Lower leg skin (tissue), 4 donors: ENCODE results near the gene GLIPR2. TPM values are rescaled to one million over a fixed set of nuclear protein-coding genes. Genes with fewer than 3 reads are reported as not detected.
"Not testable (repeated sequence)": the region's sequence is repeated elsewhere in the genome, so short reads cannot be mapped to it uniquely, and the experiment has no call there.

ENCODE experiments used
- DNase-seq, 2 donors: peaks; one replicate each; pipeline ENCODE4 v3.0.0-alpha.2; 2019; ENCODE audit warnings: low spot score in 2 of 2
- H3K4me3 ChIP-seq: fragments of 200-600 bp; sonication (generic); 2 replicates; pipeline ENCODE4 v1.5.1; 2017; ENCODE audit warnings: mild to moderate bottlenecking, low read depth; ENCODE audit not compliant: poor library complexity, severe bottlenecking
- CTCF ChIP-seq, 3 donors: fragments of 450-650 bp; IDR thresholded peaks; one replicate each; pipeline ENCODE4 v1.5.1; 2016; ENCODE audit warnings: antibody characterized with exemption in 3 of 3, mild to moderate bottlenecking in 3 of 3, moderate library complexity in 2 of 3
- POLR2A ChIP-seq, 2 donors: fragments of 450-650 bp; IDR thresholded peaks; one replicate each; pipeline ENCODE4 v1.6.1; 2016 to 2017; ENCODE audit warnings: antibody characterized with exemption in 2 of 2, mild to moderate bottlenecking in 1 of 2, moderate library complexity in 1 of 2
- WGBS, 2 donors: methylation state at CpG; one replicate each; pipeline ENCODE4 v1.1.5; 2018; 5-methylcytosine and 5-hydroxymethylcytosine counted together
- intact Hi-C: fragments of 100-400 bp; cut with DNase I; formaldehyde crosslinking; loops from one replicate; pipeline ENCODE4 v1.15.0; 2023; ENCODE audit warnings: low total_unique reads
- total RNA-seq, 4 donors: library from RNA; depleted of rRNA; stranded (reverse); fragments of >200 nt; gene quantifications; one replicate each; pipeline ENCODE4 v1.1.0, GENCODE V29; 2016

Gene GLIPR2
- total RNA-seq, 4 donors from 2014 or later, result 5.2 to 10.1 (median 6.5) TPM

GRCh38 chr9:36123515-36123914 lies 13.0 kb upstream of the GLIPR2 start:
- no peak overlapping the region for H3K4me3 ChIP-seq
- 85 to 87% methylated on average over 2 of the region's 2 CpGs for WGBS, 2 donors
- TF ChIP-seq POLR2A (IDR thresholded peaks at IDR 0.05), result no peak
- no peak for TF ChIP-seq CTCF (IDR thresholded peaks at IDR 0.05)
- intact Hi-C loops, result no loop called here
- DNase-seq, result no peak

- intact Hi-C loops, result no loop called here
- no peak overlapping the region for H3K4me3 ChIP-seq
- WGBS, 2 donors, result 78 to 79% methylated on average over 10 of the region's 10 CpGs
- DNase-seq, result peak in 1 of 2 donors; percentile 68
- TF ChIP-seq CTCF (IDR thresholded peaks at IDR 0.05) (no peak), POLR2A (IDR thresholded peaks at IDR 0.05) (no peak)
Measured at GRCh38 chr9:36125062-36125855, 11.3 kb upstream of the GLIPR2 start.

GRCh38 chr9:36126016-36126730 lies 10.4 kb upstream of the GLIPR2 start:
- no peak for TF ChIP-seq POLR2A (IDR thresholded peaks at IDR 0.05)
- WGBS, 2 donors, result 64 to 71% methylated on average over 7 of the region's 7 CpGs
- DNase-seq, result peak in 1 of 2 donors; percentile 68
- intact Hi-C loops, result no loop called here
- H3K4me3 ChIP-seq, result no peak overlapping the region

- H3K4me3 ChIP-seq, result no peak overlapping the region
- TF ChIP-seq POLR2A (IDR thresholded peaks at IDR 0.05), result no peak
- TF ChIP-seq CTCF (IDR thresholded peaks at IDR 0.05), result no peak
- intact Hi-C loops, result no loop called here
- 72 to 79% methylated on average over 5 of the region's 5 CpGs for WGBS, 2 donors
- no peak for DNase-seq
Measured at GRCh38 chr9:36127652-36128244, 8.8 kb upstream of the GLIPR2 start.

GRCh38 chr9:36128349-36128748 lies 8.2 kb upstream of the GLIPR2 start:
- TF ChIP-seq POLR2A (IDR thresholded peaks at IDR 0.05), result no peak
- no peak for TF ChIP-seq CTCF (IDR thresholded peaks at IDR 0.05)
- 60 to 69% methylated on average over 8 of the region's 8 CpGs for WGBS, 2 donors
- intact Hi-C loops, result no loop called here
- peak in 1 of 2 donors; percentile 80 for DNase-seq
- H3K4me3 ChIP-seq, result no peak overlapping the region

GRCh38 chr9:36129139-36129538 lies 7.4 kb upstream of the GLIPR2 start:
- intact Hi-C loops, result no loop called here
- TF ChIP-seq CTCF (IDR thresholded peaks at IDR 0.05), result no peak
- TF ChIP-seq POLR2A (IDR thresholded peaks at IDR 0.05), result no peak
- no peak overlapping the region for H3K4me3 ChIP-seq
- no peak for DNase-seq
- 88 to 90% methylated on average over 12 of the region's 12 CpGs for WGBS, 2 donors

- peak in 1 of 2 donors; percentile 64 for DNase-seq
- H3K4me3 ChIP-seq, intact Hi-C loops: not testable (repeated sequence)
- WGBS, 2 donors, result 87 to 90% methylated on average over 7 of the region's 7 CpGs
Measured at GRCh38 chr9:36131666-36132065, 4.9 kb upstream of the GLIPR2 start.
